Activated T-cell treated with anti-CD3 and anti-CD28 coated beads, Interleukin-2, amount 50 U/mL, for 4 hours (primary cell): Measurements from ENCODE around the gene NHEJ1. TPM values are rescaled to one million over a fixed set of nuclear protein-coding genes. Genes with fewer than 3 reads are reported as not detected.

Experiments used
- ATAC-seq, 2 donors: fragments of 200-7000 bp; cut with Tn5 transposase; one replicate each; pipeline ENCODE4 v1.10.0; 2021
- DNase-seq: peaks from one replicate; pipeline ENCODE4 v3.0.0-alpha.2; 2020
- H3K27me3 Mint-ChIP-seq: one replicate; pipeline ENCODE4 v1.8.0; 2021; ENCODE audit warnings: low read depth, mixed read lengths
- H3K36me3 Mint-ChIP-seq: one replicate; pipeline ENCODE4 v1.8.0; 2022; ENCODE audit warnings: mixed read lengths; ENCODE audit not compliant: insufficient read depth
- H3K4me1 Mint-ChIP-seq: one replicate; pipeline ENCODE4 v1.8.0; 2021; ENCODE audit warnings: low read depth, mixed read lengths
- H3K4me3 Mint-ChIP-seq: one replicate; pipeline ENCODE4 v1.8.0; 2021; ENCODE audit warnings: mild to moderate bottlenecking, moderate library complexity, mixed read lengths
- H3K9me3 Mint-ChIP-seq: one replicate; pipeline ENCODE4 v1.8.0; 2021; ENCODE audit warnings: mixed read lengths
- total RNA-seq, 3 donors: library from RNA; stranded (reverse); gene quantifications; one replicate each; pipeline ENCODE4 v1.2.1, GENCODE V29; 2021

NHEJ1 gene
- total RNA-seq, 3 donors from 2014 or later, result 26.5 to 33.3 (median 30.1) TPM

- ATAC-seq (no peak), DNase-seq (no peak)
- H3K27me3 Mint-ChIP-seq, result no peaks in the 10 kb centered on the region
- H3K4me3 Mint-ChIP-seq, result no peak overlapping the region
- no peaks in the 10 kb centered on the region for H3K9me3 Mint-ChIP-seq
- H3K4me1 Mint-ChIP-seq, result peaks cover 12% of the 10 kb centered on the region
- no peaks in the 10 kb centered on the region for H3K36me3 Mint-ChIP-seq
Measured at GRCh38 chr2:219198974-219199373, 38.4 kb upstream of the NHEJ1 start.

GRCh38 chr2:219197388-219197787 lies 36.8 kb upstream of the NHEJ1 start:
- no peaks in the 10 kb centered on the region for H3K9me3 Mint-ChIP-seq
- peaks cover 12% of the 10 kb centered on the region for H3K4me1 Mint-ChIP-seq
- DNase-seq (no peak), ATAC-seq (no peak)
- H3K36me3 Mint-ChIP-seq, result no peaks in the 10 kb centered on the region
- no peak overlapping the region for H3K4me3 Mint-ChIP-seq
- H3K27me3 Mint-ChIP-seq, result no peaks in the 10 kb centered on the region

- H3K4me1 Mint-ChIP-seq, result peaks cover 13% of the 10 kb centered on the region
- no peaks in the 10 kb centered on the region for H3K27me3 Mint-ChIP-seq
- no peaks in the 10 kb centered on the region for H3K9me3 Mint-ChIP-seq
- H3K36me3 Mint-ChIP-seq, result peaks cover 12% of the 10 kb centered on the region
- H3K4me3 Mint-ChIP-seq, result no peak overlapping the region
- no peak for DNase-seq
- ATAC-seq, result peak; percentile 55 to 89
Measured at GRCh38 chr2:219186754-219187456, 26.3 kb upstream of the NHEJ1 start.

- H3K27me3 Mint-ChIP-seq, result no peaks in the 10 kb centered on the region
- DNase-seq (no peak), ATAC-seq (no peak)
- no peaks in the 10 kb centered on the region for H3K9me3 Mint-ChIP-seq
- no peak overlapping the region for H3K4me3 Mint-ChIP-seq
- peaks cover 36% of the 10 kb centered on the region for H3K4me1 Mint-ChIP-seq
- peaks cover 23% of the 10 kb centered on the region for H3K36me3 Mint-ChIP-seq
Measured at GRCh38 chr2:219184121-219184520, 23.5 kb upstream of the NHEJ1 start.

GRCh38 chr2:219183151-219183772 lies 22.6 kb upstream of the NHEJ1 start:
- Mint-ChIP-seq H3K27me3 (no peaks in the 10 kb centered on the region), H3K9me3 (no peaks in the 10 kb centered on the region), H3K4me3 (no peak overlapping the region), H3K4me1 (peaks cover 41% of the 10 kb centered on the region), H3K36me3 (peaks cover 23% of the 10 kb centered on the region)
- ATAC-seq, result no peak
- DNase-seq, result no peak

GRCh38 chr2:219182331-219183150 lies 21.9 kb upstream of the NHEJ1 start:
- H3K36me3 Mint-ChIP-seq, result peaks cover 23% of the 10 kb centered on the region
- no peak overlapping the region for H3K4me3 Mint-ChIP-seq
- DNase-seq (no peak), ATAC-seq (no peak)
- H3K9me3 Mint-ChIP-seq, result no peaks in the 10 kb centered on the region
- no peaks in the 10 kb centered on the region for H3K27me3 Mint-ChIP-seq
- H3K4me1 Mint-ChIP-seq, result peaks cover 43% of the 10 kb centered on the region

- ATAC-seq (no peak), DNase-seq (no peak)
- Mint-ChIP-seq H3K4me1 (peaks cover 41% of the 10 kb centered on the region), H3K27me3 (no peaks in the 10 kb centered on the region), H3K36me3 (peaks cover 19% of the 10 kb centered on the region), H3K4me3 (no peak overlapping the region), H3K9me3 (no peaks in the 10 kb centered on the region)
Measured at GRCh38 chr2:219181531-219181930, 20.9 kb upstream of the NHEJ1 start.

GRCh38 chr2:219180961-219181360 lies 20.3 kb upstream of the NHEJ1 start:
- H3K4me1 Mint-ChIP-seq, result peaks cover 43% of the 10 kb centered on the region
- H3K4me3 Mint-ChIP-seq, result no peak overlapping the region
- H3K36me3 Mint-ChIP-seq, result peaks cover 19% of the 10 kb centered on the region
- no peak for ATAC-seq
- DNase-seq, result no peak
- no peaks in the 10 kb centered on the region for H3K27me3 Mint-ChIP-seq
- H3K9me3 Mint-ChIP-seq, result no peaks in the 10 kb centered on the region

GRCh38 chr2:219179601-219180465 lies 19.2 kb upstream of the NHEJ1 start:
- peak overlapping the region; percentile 84 for H3K4me3 Mint-ChIP-seq
- no peak for ATAC-seq
- no peaks in the 10 kb centered on the region for H3K9me3 Mint-ChIP-seq
- peaks cover 17% of the 10 kb centered on the region for H3K36me3 Mint-ChIP-seq
- H3K4me1 Mint-ChIP-seq, result peaks cover 53% of the 10 kb centered on the region
- H3K27me3 Mint-ChIP-seq, result no peaks in the 10 kb centered on the region
- DNase-seq, result no peak

GRCh38 chr2:219178377-219179175 lies 18.0 kb upstream of the NHEJ1 start:
- H3K4me3 Mint-ChIP-seq, result peak overlapping the region; percentile 84
- no peaks in the 10 kb centered on the region for H3K27me3 Mint-ChIP-seq
- ATAC-seq (peak; percentile 2 to 7), DNase-seq (peak; percentile 17)
- peaks cover 65% of the 10 kb centered on the region for H3K4me1 Mint-ChIP-seq
- no peaks in the 10 kb centered on the region for H3K9me3 Mint-ChIP-seq
- peaks cover 26% of the 10 kb centered on the region for H3K36me3 Mint-ChIP-seq

- DNase-seq, result peak; percentile 69
- H3K27me3 Mint-ChIP-seq, result no peaks in the 10 kb centered on the region
- H3K9me3 Mint-ChIP-seq, result no peaks in the 10 kb centered on the region
- H3K36me3 Mint-ChIP-seq, result peaks cover 28% of the 10 kb centered on the region
- H3K4me3 Mint-ChIP-seq, result peak within 1 kb of the TSS; percentile 89
- ATAC-seq, result peak; percentile 53 to 56
- H3K4me1 Mint-ChIP-seq, result peaks cover 63% of the 10 kb centered on the region
Measured at GRCh38 chr2:219177552-219178376, 17.1 kb upstream of the NHEJ1 start, which contains the start of gene RETREG2. TSS of gene RETREG2 (plus strand) at chr2:219178275. CDS start at chr2:219178353, 78 bp downstream.

GRCh38 chr2:219176818-219177551 lies 16.4 kb upstream of the NHEJ1 start, which contains the start of gene CNPPD1:
TSS of gene CNPPD1 (minus strand) at chr2:219176925. CDS start at chr2:219176828, 97 bp downstream.
- Mint-ChIP-seq H3K27me3 (no peaks in the 10 kb centered on the region), H3K4me3 (peak within 1 kb of the TSS; percentile 89), H3K9me3 (no peaks in the 10 kb centered on the region), H3K4me1 (peaks cover 61% of the 10 kb centered on the region), H3K36me3 (peaks cover 28% of the 10 kb centered on the region)
- ATAC-seq (peak; percentile 81 to 82), DNase-seq (peak; percentile 76)
